ENCODE measurements around the gene CNN1.

DNA sequence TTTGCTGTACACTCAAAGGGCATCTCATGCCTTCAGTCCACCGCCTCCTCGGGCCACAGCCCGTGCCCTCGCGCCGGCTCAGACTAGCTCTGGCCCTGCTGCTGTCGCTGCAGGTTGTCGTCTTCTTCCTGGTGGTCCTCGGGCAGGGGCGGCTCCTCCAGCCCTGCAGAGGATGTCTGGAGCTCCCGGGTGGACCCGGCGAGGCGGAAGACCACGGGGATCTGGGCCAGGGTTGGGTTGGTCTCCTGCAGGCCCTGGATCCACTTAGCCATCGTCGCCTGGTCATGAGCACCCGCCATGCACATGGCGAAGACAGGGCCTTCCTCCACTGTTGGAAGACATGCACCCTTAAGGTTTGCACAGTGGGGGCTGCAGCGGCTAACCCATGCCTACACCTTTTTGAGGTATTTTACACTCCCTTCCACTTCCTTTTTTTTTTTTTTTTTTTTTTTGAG is 32.5 kb upstream of the CNN1 start:
- TF ChIP-seq TAF1 (IDR thresholded peaks at IDR 0.05; ENCODE audit: low read depth) (no peak; the same call in 1 of the 2 replicates), RAD21 (IDR thresholded peaks at IDR 0.05; ENCODE audit: low read depth) (no peak), EP300 (IDR thresholded peaks at IDR 0.05; ENCODE audit: borderline replicate concordance) (no peak), FOXM1 (IDR thresholded peaks at IDR 0.05; ENCODE audit: borderline replicate concordance, low read depth) (no peak), TEAD4 (IDR thresholded peaks at IDR 0.05) (no peak), CEBPB (IDR thresholded peaks at IDR 0.05) (no peak), CREB1 (IDR thresholded peaks at IDR 0.05; ENCODE audit: low read depth) (no peak)
- TF ChIP-seq, protein P1, sequence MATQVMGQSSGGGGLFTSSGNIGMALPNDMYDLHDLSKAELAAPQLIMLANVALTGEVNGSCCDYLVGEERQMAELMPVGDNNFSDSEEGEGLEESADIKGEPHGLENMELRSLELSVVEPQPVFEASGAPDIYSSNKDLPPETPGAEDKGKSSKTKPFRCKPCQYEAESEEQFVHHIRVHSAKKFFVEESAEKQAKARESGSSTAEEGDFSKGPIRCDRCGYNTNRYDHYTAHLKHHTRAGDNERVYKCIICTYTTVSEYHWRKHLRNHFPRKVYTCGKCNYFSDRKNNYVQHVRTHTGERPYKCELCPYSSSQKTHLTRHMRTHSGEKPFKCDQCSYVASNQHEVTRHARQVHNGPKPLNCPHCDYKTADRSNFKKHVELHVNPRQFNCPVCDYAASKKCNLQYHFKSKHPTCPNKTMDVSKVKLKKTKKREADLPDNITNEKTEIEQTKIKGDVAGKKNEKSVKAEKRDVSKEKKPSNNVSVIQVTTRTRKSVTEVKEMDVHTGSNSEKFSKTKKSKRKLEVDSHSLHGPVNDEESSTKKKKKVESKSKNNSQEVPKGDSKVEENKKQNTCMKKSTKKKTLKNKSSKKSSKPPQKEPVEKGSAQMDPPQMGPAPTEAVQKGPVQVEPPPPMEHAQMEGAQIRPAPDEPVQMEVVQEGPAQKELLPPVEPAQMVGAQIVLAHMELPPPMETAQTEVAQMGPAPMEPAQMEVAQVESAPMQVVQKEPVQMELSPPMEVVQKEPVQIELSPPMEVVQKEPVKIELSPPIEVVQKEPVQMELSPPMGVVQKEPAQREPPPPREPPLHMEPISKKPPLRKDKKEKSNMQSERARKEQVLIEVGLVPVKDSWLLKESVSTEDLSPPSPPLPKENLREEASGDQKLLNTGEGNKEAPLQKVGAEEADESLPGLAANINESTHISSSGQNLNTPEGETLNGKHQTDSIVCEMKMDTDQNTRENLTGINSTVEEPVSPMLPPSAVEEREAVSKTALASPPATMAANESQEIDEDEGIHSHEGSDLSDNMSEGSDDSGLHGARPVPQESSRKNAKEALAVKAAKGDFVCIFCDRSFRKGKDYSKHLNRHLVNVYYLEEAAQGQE (IDR thresholded peaks at IDR 0.05; ENCODE audit: low read depth), result no peak
- TF ChIP-seq, protein P2, sequence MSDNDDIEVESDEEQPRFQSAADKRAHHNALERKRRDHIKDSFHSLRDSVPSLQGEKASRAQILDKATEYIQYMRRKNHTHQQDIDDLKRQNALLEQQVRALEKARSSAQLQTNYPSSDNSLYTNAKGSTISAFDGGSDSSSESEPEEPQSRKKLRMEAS (IDR thresholded peaks at IDR 0.05), result no peak
- TF ChIP-seq, protein P3, sequence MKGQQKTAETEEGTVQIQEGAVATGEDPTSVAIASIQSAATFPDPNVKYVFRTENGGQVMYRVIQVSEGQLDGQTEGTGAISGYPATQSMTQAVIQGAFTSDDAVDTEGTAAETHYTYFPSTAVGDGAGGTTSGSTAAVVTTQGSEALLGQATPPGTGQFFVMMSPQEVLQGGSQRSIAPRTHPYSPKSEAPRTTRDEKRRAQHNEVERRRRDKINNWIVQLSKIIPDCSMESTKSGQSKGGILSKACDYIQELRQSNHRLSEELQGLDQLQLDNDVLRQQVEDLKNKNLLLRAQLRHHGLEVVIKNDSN (IDR thresholded peaks at IDR 0.05), result no peak

Measured in Ishikawa (cell line).